Ishikawa (cell line): Measurements from ENCODE around the gene RGS10.

ENCODE experiments used
- CEBPB ChIP-seq: IDR thresholded peaks from 2 replicates; pipeline ENCODE4 v1.6.1; 2012
- CREB1 ChIP-seq: IDR thresholded peaks from 2 replicates; pipeline ENCODE4 v1.6.1; 2012; ENCODE audit warnings: low read depth
- EGR1 ChIP-seq: IDR thresholded peaks from 2 replicates; pipeline ENCODE4 v1.6.1; 2012
- EP300 ChIP-seq: IDR thresholded peaks from 2 replicates; pipeline ENCODE4 v1.6.1; 2012; ENCODE audit warnings: borderline replicate concordance
- FOXM1 ChIP-seq: IDR thresholded peaks from 2 replicates; pipeline ENCODE4 v1.6.1; 2012; ENCODE audit warnings: low read depth, borderline replicate concordance
- MAX ChIP-seq: IDR thresholded peaks from 2 replicates; pipeline ENCODE4 v1.6.1; 2012
- NFIC ChIP-seq: IDR thresholded peaks from 2 replicates; pipeline ENCODE4 v1.6.1; 2012
- RAD21 ChIP-seq: IDR thresholded peaks from 2 replicates; pipeline ENCODE4 v1.6.1; 2012; ENCODE audit warnings: low read depth
- TAF1 ChIP-seq: IDR thresholded peaks from 2 replicates; pipeline ENCODE4 v1.6.1; 2012; ENCODE audit warnings: low read depth, mild to moderate bottlenecking
- TCF12 ChIP-seq: IDR thresholded peaks from 2 replicates; pipeline ENCODE4 v1.6.1; 2012; ENCODE audit warnings: low read depth
- TEAD4 ChIP-seq: IDR thresholded peaks from 2 replicates; pipeline ENCODE4 v1.6.1; 2012
- USF1 ChIP-seq: IDR thresholded peaks from 2 replicates; pipeline ENCODE4 v1.6.1; 2012
- YY1 ChIP-seq: IDR thresholded peaks from 2 replicates; pipeline ENCODE4 v1.6.1; 2012; ENCODE audit warnings: low read depth
- ZBTB7A ChIP-seq: IDR thresholded peaks from 2 replicates; pipeline ENCODE4 v1.6.1; 2012; ENCODE audit warnings: low read depth
- TF ChIP-seq, protein P1 (sequence below): IDR thresholded peaks from 2 replicates; pipeline ENCODE4 v1.6.1; 2012; ENCODE audit warnings: low read depth, mild to moderate bottlenecking

Gene RGS10

GRCh38 chr10:119521443-119522204, 20.9 kb downstream of the RGS10 start:
- TF ChIP-seq CREB1 (no peak), MAX (peak; percentile 55; the same call in 1 of the 2 replicates), TEAD4 (peak; percentile 62), TCF12 (peak; percentile 44; the same call in 1 of the 2 replicates), EP300 (0 out of 2 replicates have a peak, but pooled peaks have one; percentile 31)

- TF ChIP-seq CEBPB (no peak), TCF12 (no peak), TAF1 (no peak), NFIC (no peak), USF1 (no peak), RAD21 (no peak), TEAD4 (no peak), MAX (no peak), ZBTB7A (no peak), CREB1 (no peak), EGR1 (no peak), YY1 (no peak)
Observed at GRCh38 chr10:119520283-119520682, 22.2 kb downstream of the RGS10 start.

GRCh38 chr10:119518936-119519335, 23.6 kb downstream of the RGS10 start:
- TF ChIP-seq NFIC, result no peak
- no peak for TF ChIP-seq EP300
- TF ChIP-seq YY1, result no peak
- no peak for TF ChIP-seq TCF12
- TF ChIP-seq, protein P1, sequence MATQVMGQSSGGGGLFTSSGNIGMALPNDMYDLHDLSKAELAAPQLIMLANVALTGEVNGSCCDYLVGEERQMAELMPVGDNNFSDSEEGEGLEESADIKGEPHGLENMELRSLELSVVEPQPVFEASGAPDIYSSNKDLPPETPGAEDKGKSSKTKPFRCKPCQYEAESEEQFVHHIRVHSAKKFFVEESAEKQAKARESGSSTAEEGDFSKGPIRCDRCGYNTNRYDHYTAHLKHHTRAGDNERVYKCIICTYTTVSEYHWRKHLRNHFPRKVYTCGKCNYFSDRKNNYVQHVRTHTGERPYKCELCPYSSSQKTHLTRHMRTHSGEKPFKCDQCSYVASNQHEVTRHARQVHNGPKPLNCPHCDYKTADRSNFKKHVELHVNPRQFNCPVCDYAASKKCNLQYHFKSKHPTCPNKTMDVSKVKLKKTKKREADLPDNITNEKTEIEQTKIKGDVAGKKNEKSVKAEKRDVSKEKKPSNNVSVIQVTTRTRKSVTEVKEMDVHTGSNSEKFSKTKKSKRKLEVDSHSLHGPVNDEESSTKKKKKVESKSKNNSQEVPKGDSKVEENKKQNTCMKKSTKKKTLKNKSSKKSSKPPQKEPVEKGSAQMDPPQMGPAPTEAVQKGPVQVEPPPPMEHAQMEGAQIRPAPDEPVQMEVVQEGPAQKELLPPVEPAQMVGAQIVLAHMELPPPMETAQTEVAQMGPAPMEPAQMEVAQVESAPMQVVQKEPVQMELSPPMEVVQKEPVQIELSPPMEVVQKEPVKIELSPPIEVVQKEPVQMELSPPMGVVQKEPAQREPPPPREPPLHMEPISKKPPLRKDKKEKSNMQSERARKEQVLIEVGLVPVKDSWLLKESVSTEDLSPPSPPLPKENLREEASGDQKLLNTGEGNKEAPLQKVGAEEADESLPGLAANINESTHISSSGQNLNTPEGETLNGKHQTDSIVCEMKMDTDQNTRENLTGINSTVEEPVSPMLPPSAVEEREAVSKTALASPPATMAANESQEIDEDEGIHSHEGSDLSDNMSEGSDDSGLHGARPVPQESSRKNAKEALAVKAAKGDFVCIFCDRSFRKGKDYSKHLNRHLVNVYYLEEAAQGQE, result no peak
- no peak for TF ChIP-seq CREB1

DNA sequence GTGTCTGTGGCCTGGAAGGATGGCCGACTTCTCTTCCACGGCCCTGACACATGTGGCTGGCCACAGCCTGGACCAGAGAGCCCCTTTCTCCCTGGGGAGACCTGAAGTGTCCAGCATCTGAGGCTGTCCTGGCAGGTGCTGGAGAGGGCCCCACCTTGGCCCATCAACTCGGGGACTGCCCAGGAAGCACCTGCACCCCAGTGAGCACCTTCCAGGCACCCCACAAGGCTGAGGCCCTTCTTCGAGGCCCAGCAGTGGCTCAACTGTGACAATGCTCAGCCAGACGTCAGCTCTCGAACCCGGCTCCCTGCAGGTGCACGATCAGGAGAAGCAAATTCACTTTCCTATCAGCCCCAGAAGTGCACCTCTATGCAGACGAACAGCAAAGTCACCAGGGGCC, 24.3 kb downstream of the RGS10 start:
- no peak for TF ChIP-seq TCF12
- no peak for TF ChIP-seq MAX
- no peak for TF ChIP-seq EP300
- TF ChIP-seq USF1, result no peak
- TF ChIP-seq, protein P1, result no peak
- no peak for TF ChIP-seq NFIC
- TF ChIP-seq EGR1, result no peak
- TF ChIP-seq ZBTB7A, result no peak
- no peak for TF ChIP-seq YY1
- TF ChIP-seq CREB1, result no peak
- no peak for TF ChIP-seq TEAD4
- TF ChIP-seq RAD21, result no peak
- no peak for TF ChIP-seq TAF1

GRCh38 chr10:119517235-119518141, 25.0 kb downstream of the RGS10 start:
- TF ChIP-seq, protein P1, result no peak
- TF ChIP-seq USF1, result no peak
- TF ChIP-seq FOXM1, result no peak
- TF ChIP-seq ZBTB7A, result no peak
- TF ChIP-seq YY1, result no peak
- TF ChIP-seq TEAD4, result no peak
- no peak for TF ChIP-seq TCF12
- no peak for TF ChIP-seq MAX
- TF ChIP-seq CEBPB, result no peak
- no peak for TF ChIP-seq CREB1
- TF ChIP-seq EGR1, result no peak
- TF ChIP-seq EP300, result no peak
- TF ChIP-seq RAD21, result no peak
- TF ChIP-seq TAF1, result no peak
- no peak for TF ChIP-seq NFIC
